ENCODE data around the gene VPS39.

VPS39 gene

DNA sequence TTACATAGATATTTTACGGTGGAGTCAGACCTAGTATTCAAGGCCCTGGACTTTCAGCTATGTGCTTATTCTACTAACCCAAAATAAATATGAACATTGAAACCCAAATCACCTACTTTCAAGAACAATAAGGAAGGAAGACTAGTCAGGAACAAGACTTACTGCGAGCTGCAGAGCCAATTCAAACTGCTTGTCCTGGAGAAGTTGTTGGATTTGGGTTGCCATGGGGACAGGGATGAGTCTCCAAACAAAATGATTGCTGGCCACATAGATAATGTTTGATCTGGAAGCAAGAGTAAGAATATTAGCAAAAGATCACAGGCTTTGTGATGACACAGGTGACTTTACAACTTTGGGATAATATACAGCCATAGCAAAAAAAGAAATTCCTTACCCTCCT is 30.0 kb downstream of the VPS39 start:
- H3K36me3 ChIP-seq (ENCODE audit: control insufficient read depth in 2 of 2, insufficient read depth in 1 of 2, low read length in 2 of 2): peaks cover 11 to 63% of the 10 kb centered on the region in 2 experiments
- POLR2A ChIA-PET: no interaction called here
- H3K9me3 ChIP-seq (ENCODE audit: control insufficient read depth, insufficient read depth, low read depth, low read length): no peaks in the 10 kb centered on the region
- no peaks in the 10 kb centered on the region for H3K4me1 ChIP-seq (ENCODE audit: control insufficient read depth, insufficient read depth, low read length)
- TF ChIP-seq ZNF10 (tag by site-specific recombination; IDR thresholded peaks at IDR 0.05) (no peak), ZNF133 (tag by site-specific recombination; IDR thresholded peaks at IDR 0.05) (no peak), WT1 (tag by site-specific recombination; IDR thresholded peaks at IDR 0.05) (no peak), ZBTB8A (tag by site-specific recombination; IDR thresholded peaks at IDR 0.05) (no peak), KLF10 (tag by site-specific recombination; IDR thresholded peaks at IDR 0.05) (no peak), ZNF311 (tag by site-specific recombination; IDR thresholded peaks at IDR 0.05; ENCODE audit: borderline replicate concordance) (no peak), GLI4 (tag by site-specific recombination; IDR thresholded peaks at IDR 0.05) (no peak), ZNF302 (tag by site-specific recombination; IDR thresholded peaks at IDR 0.05; ENCODE audit: low read depth) (no peak), ZNF664 (tag by site-specific recombination; IDR thresholded peaks at IDR 0.05) (no peak)
- TF ChIP-seq, protein P1, sequence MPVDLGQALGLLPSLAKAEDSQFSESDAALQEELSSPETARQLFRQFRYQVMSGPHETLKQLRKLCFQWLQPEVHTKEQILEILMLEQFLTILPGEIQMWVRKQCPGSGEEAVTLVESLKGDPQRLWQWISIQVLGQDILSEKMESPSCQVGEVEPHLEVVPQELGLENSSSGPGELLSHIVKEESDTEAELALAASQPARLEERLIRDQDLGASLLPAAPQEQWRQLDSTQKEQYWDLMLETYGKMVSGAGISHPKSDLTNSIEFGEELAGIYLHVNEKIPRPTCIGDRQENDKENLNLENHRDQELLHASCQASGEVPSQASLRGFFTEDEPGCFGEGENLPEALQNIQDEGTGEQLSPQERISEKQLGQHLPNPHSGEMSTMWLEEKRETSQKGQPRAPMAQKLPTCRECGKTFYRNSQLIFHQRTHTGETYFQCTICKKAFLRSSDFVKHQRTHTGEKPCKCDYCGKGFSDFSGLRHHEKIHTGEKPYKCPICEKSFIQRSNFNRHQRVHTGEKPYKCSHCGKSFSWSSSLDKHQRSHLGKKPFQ (tag by site-specific recombination; IDR thresholded peaks at IDR 0.05): no peak
- no peak overlapping the region for H3K4me3 ChIP-seq (ENCODE audit: low read depth, low read length)
- H3K27ac ChIP-seq (ENCODE audit: extremely low read depth, low read depth, low read length): no peak overlapping the region
- CTCF ChIA-PET: no interaction called here

DNA sequence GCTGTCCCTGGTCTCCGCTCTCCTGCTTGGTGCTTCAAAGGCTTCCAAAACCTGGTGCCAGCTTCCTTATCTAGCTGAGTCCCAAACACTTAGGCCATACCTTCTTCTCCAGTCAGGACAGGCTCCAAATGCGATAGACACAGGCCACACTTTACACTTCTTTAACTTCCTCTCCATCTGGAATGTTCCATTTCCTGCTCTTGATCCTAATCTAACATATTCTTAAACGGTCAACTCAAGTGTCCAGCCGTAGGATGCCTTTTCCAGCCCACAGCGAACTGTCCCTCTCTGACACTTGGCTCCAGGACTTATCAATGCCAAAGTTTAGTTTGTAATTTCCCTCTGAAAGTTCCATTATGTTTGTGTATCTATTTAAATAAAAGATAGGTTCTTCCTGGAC is 32.4 kb downstream of the VPS39 start:
- ChIA-PET CTCF (no interaction called here), POLR2A (no interaction called here)
- TF ChIP-seq, protein P2, sequence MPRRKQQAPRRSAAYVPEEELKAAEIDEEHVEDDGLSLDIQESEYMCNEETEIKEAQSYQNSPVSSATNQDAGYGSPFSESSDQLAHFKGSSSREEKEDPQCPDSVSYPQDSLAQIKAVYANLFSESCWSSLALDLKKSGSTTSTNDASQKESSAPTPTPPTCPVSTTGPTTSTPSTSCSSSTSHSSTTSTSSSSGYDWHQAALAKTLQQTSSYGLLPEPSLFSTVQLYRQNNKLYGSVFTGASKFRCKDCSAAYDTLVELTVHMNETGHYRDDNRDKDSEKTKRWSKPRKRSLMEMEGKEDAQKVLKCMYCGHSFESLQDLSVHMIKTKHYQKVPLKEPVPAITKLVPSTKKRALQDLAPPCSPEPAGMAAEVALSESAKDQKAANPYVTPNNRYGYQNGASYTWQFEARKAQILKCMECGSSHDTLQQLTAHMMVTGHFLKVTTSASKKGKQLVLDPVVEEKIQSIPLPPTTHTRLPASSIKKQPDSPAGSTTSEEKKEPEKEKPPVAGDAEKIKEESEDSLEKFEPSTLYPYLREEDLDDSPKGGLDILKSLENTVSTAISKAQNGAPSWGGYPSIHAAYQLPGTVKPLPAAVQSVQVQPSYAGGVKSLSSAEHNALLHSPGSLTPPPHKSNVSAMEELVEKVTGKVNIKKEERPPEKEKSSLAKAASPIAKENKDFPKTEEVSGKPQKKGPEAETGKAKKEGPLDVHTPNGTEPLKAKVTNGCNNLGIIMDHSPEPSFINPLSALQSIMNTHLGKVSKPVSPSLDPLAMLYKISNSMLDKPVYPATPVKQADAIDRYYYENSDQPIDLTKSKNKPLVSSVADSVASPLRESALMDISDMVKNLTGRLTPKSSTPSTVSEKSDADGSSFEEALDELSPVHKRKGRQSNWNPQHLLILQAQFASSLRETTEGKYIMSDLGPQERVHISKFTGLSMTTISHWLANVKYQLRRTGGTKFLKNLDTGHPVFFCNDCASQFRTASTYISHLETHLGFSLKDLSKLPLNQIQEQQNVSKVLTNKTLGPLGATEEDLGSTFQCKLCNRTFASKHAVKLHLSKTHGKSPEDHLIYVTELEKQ (tag by site-specific recombination; IDR thresholded peaks at IDR 0.05; ENCODE audit: borderline replicate concordance): no peak
- no peak for TF ChIP-seq ZNF785 (tag by site-specific recombination; IDR thresholded peaks at IDR 0.05)
- TF ChIP-seq, protein P3, sequence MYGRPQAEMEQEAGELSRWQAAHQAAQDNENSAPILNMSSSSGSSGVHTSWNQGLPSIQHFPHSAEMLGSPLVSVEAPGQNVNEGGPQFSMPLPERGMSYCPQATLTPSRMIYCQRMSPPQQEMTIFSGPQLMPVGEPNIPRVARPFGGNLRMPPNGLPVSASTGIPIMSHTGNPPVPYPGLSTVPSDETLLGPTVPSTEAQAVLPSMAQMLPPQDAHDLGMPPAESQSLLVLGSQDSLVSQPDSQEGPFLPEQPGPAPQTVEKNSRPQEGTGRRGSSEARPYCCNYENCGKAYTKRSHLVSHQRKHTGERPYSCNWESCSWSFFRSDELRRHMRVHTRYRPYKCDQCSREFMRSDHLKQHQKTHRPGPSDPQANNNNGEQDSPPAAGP (tag by site-specific recombination; IDR thresholded peaks at IDR 0.05): no peak
- no peak for TF ChIP-seq ZIC2 (tag by site-specific recombination; IDR thresholded peaks at IDR 0.05)
- TF ChIP-seq ZNF350 (tag by site-specific recombination; IDR thresholded peaks at IDR 0.05): no peak
- TF ChIP-seq ZNF214 (tag by site-specific recombination; IDR thresholded peaks at IDR 0.05; ENCODE audit: borderline replicate concordance): no peak
- no peak for TF ChIP-seq ZNF292 (tag by site-specific recombination; IDR thresholded peaks at IDR 0.05; ENCODE audit: borderline replicate concordance, low read depth)
- TF ChIP-seq ZNF664 (tag by site-specific recombination; IDR thresholded peaks at IDR 0.05): no peak
- no peak for TF ChIP-seq ZXDB (tag by site-specific recombination; IDR thresholded peaks at IDR 0.05)
- TF ChIP-seq, protein P4, sequence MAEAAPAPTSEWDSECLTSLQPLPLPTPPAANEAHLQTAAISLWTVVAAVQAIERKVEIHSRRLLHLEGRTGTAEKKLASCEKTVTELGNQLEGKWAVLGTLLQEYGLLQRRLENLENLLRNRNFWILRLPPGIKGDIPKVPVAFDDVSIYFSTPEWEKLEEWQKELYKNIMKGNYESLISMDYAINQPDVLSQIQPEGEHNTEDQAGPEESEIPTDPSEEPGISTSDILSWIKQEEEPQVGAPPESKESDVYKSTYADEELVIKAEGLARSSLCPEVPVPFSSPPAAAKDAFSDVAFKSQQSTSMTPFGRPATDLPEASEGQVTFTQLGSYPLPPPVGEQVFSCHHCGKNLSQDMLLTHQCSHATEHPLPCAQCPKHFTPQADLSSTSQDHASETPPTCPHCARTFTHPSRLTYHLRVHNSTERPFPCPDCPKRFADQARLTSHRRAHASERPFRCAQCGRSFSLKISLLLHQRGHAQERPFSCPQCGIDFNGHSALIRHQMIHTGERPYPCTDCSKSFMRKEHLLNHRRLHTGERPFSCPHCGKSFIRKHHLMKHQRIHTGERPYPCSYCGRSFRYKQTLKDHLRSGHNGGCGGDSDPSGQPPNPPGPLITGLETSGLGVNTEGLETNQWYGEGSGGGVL (tag by site-specific recombination; IDR thresholded peaks at IDR 0.05): no peak
- Histone ChIP-seq H3K4me1 (ENCODE audit: control insufficient read depth, insufficient read depth, low read length) (no peaks in the 10 kb centered on the region), H3K36me3 (ENCODE audit: control insufficient read depth in 2 of 2, insufficient read depth in 1 of 2, low read length in 2 of 2) (peaks cover 5 to 70% of the 10 kb centered on the region in 2 experiments), H3K4me3 (ENCODE audit: low read depth, low read length) (no peak overlapping the region), H3K9me3 (ENCODE audit: control insufficient read depth, insufficient read depth, low read depth, low read length) (no peaks in the 10 kb centered on the region), H3K27ac (ENCODE audit: extremely low read depth, low read depth, low read length) (no peak overlapping the region)
